MCF 10A (cell line): ENCODE measurements around the gene DLX2. TPM values are rescaled to one million over a fixed set of nuclear protein-coding genes. Genes with fewer than 3 reads are reported as not detected.
"Not testable (repeated sequence)": the region's sequence is repeated elsewhere in the genome, so short reads cannot be mapped to it uniquely, and the experiment has no call there.

Source experiments
- BruUV-seq: library from RNA; stranded (reverse); fragments of 400-500 nt; replicated peaks from 2 replicates; lab custom pipeline; 2021; lab: Mats Ljungman, UMichigan
- CTCF ChIA-PET: fragments of 300-600 bp; sonication (Branson Sonifier 250); formaldehyde crosslinking; extraction: SDS; loops from one replicate; lab custom pipeline; 2021; ENCODE audit warnings: antibody characterized with exemption, inconsistent platforms; lab: Yijun Ruan, JAX
- POLR2A ChIA-PET: fragments of 300-600, 350-650 bp; sonication (Branson Sonifier 250); formaldehyde crosslinking; extraction: SDS; loops from one replicate; lab custom pipeline; 2020; ENCODE audit warnings: antibody characterized with exemption, inconsistent platforms; lab: Yijun Ruan, JAX
- DNase-seq: peaks from one replicate; pipeline ENCODE4 v3.0.0-alpha.2; 2018; ENCODE audit not compliant: unreplicated experiment
- H3K27ac Mint-ChIP-seq: one replicate; pipeline ENCODE4 v1.8.0; 2022; ENCODE audit warnings: mild to moderate bottlenecking, low read depth, mixed read lengths; ENCODE audit not compliant: unreplicated experiment
- H3K27me3 Mint-ChIP-seq: one replicate; pipeline ENCODE4 v1.8.0; 2022; ENCODE audit warnings: mixed read lengths; ENCODE audit not compliant: insufficient read depth, unreplicated experiment
- H3K36me3 Mint-ChIP-seq: one replicate; pipeline ENCODE4 v1.8.0; 2022; ENCODE audit warnings: mild to moderate bottlenecking, moderate library complexity, mixed read lengths; ENCODE audit not compliant: insufficient read depth, unreplicated experiment
- H3K4me1 Mint-ChIP-seq: one replicate; pipeline ENCODE4 v1.8.0; 2022; ENCODE audit warnings: mixed read lengths; ENCODE audit not compliant: insufficient read depth, unreplicated experiment
- H3K4me3 Mint-ChIP-seq: one replicate; pipeline ENCODE4 v1.8.0; 2022; ENCODE audit warnings: mild to moderate bottlenecking, moderate library complexity, mixed read lengths; ENCODE audit not compliant: unreplicated experiment
- H3K9me3 Mint-ChIP-seq: one replicate; pipeline ENCODE4 v1.8.0; 2022; ENCODE audit warnings: mixed read lengths; ENCODE audit not compliant: unreplicated experiment
- intact Hi-C: fragments of 100-400 bp; cut with micrococcal nuclease; formaldehyde crosslinking; loops from 2 replicates; pipeline ENCODE4 v1.14.1; 2022
- total RNA-seq: library from RNA; stranded (reverse); gene quantifications from 2 replicates; pipeline ENCODE4 v1.2.3, GENCODE V29; 2022
- TF ChIP-seq, protein P1 (sequence below): fragments of 200-600 bp; IDR thresholded peaks from one replicate; pipeline ENCODE4 v1.8.0; 2022; ENCODE audit warnings: antibody characterized with exemption, mild to moderate bottlenecking; ENCODE audit not compliant: unreplicated experiment

The DLX2 gene
- total RNA-seq, 1 experiment from 2014 or later, result 1.1 TPM

DNA sequence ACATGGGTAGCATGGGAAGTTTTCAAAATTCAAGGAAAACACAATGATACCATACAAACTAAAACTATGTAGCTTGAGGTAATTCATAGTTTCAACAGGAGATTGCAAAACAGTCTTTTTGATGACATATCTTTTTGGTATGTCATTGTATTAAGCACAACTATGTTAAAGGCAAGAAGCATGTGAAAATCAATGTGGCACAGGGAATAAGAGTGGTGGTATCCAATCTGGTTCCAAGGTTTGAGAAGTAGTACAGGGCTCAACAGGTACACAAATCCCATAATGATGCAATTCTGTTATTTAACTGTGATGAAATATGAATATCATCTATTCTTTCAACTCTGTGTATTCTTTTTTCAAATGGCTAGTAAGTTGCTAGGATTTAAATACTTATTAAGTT is 16.4 kb upstream of the DLX2 start:
- TF ChIP-seq, protein P1, sequence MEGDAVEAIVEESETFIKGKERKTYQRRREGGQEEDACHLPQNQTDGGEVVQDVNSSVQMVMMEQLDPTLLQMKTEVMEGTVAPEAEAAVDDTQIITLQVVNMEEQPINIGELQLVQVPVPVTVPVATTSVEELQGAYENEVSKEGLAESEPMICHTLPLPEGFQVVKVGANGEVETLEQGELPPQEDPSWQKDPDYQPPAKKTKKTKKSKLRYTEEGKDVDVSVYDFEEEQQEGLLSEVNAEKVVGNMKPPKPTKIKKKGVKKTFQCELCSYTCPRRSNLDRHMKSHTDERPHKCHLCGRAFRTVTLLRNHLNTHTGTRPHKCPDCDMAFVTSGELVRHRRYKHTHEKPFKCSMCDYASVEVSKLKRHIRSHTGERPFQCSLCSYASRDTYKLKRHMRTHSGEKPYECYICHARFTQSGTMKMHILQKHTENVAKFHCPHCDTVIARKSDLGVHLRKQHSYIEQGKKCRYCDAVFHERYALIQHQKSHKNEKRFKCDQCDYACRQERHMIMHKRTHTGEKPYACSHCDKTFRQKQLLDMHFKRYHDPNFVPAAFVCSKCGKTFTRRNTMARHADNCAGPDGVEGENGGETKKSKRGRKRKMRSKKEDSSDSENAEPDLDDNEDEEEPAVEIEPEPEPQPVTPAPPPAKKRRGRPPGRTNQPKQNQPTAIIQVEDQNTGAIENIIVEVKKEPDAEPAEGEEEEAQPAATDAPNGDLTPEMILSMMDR, result no peak
- Mint-ChIP-seq H3K4me3 (no peak overlapping the region), H3K27me3 (no peaks in the 10 kb centered on the region), H3K27ac (peak overlapping the region; percentile 61), H3K9me3 (no peaks in the 10 kb centered on the region), H3K4me1 (peaks cover 20% of the 10 kb centered on the region), H3K36me3 (no peaks in the 10 kb centered on the region)
- peak; percentile 82 for DNase-seq
- ChIA-PET CTCF (interaction anchor here (1.0 kb wide), 1 partner anchor 8 kb away, joined by 3 read pairs; no protein-coding TSS in a partner anchor), POLR2A (interaction anchor here (0.6 to 3.6 kb wide), 5 partner anchors 8 to 81 kb away, joined by 3 to 20 read pairs (median 3); partner anchors contain the start of gene DLX2)
- no TSS peak for BruUV-seq
- intact Hi-C loops, result no loop called here

DNA sequence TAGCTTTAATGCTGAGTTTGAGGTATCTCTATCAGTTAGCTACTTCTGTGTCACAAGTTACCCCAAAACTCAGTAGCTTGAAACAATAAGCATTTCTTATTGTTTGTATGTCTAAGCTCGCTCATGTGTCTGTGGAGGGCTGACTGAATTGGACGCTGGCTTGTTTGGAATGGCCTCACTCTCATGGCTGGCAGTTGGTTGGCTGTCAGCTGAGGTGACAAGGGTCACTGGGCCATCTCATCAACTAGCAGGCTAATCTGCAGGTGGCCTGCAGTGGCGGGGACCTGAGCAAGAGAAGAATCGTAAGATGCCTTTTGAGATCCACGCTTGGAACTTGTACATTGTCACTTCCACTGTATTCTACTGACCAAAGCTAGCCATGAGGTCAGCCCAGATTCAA is 13.4 kb upstream of the DLX2 start:
- H3K36me3 Mint-ChIP-seq, result no peaks in the 10 kb centered on the region
- peaks cover 11% of the 10 kb centered on the region for H3K4me1 Mint-ChIP-seq
- no peak overlapping the region for H3K27ac Mint-ChIP-seq
- intact Hi-C loops, result no loop called here
- no peak overlapping the region for H3K4me3 Mint-ChIP-seq
- ChIA-PET CTCF (interaction anchor here (0.6 to 1.8 kb wide), 3 partner anchors 9 to 419 kb away, joined by 3 to 6 read pairs (median 5); no protein-coding TSS in a partner anchor), POLR2A (interaction anchor here (0.6 to 1.5 kb wide), 3 partner anchors 10 to 607 kb away, joined by 3 to 7 read pairs (median 3); partner anchors contain the start of gene DLX2)
- no peak for DNase-seq
- H3K27me3 Mint-ChIP-seq, result no peaks in the 10 kb centered on the region
- no TSS peak for BruUV-seq
- H3K9me3 Mint-ChIP-seq, result no peaks in the 10 kb centered on the region
- TF ChIP-seq, protein P1, result no peak

DNA sequence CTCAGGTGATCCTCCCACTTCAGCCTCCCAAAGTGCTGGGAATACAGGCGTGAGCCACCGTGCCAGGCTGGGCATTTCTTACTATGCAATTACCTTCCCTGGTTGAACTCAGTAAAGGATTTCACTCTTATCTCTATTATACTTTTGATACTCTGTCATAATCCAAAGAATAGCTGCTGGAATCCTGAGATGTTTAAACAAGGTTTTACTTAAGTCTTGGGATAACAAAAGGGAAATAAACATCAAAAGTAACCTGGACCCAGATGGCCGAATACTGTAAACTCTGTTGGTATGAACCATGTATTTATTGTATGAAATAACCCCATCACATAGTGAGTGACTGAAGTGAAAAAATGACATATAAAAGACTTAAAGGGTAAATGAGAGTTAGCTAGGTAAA is 11.9 kb upstream of the DLX2 start:
- ChIA-PET CTCF (interaction anchor here (0.6 to 2.0 kb wide), 6 partner anchors 10 to 308 kb away, joined by 3 to 7 read pairs (median 5); partner anchors contain the start of gene DLX2), POLR2A (interaction anchor here (0.7 to 1.2 kb wide), 2 partner anchors 15 to 359 kb away, joined by 3 read pairs; no protein-coding TSS in a partner anchor)
- TF ChIP-seq, protein P1, result no peak
- DNase-seq, result no peak
- intact Hi-C loops, result no loop called here
- H3K36me3 Mint-ChIP-seq, result no peaks in the 10 kb centered on the region
- BruUV-seq, result no TSS peak
- no peak overlapping the region for H3K27ac Mint-ChIP-seq
- no peaks in the 10 kb centered on the region for H3K9me3 Mint-ChIP-seq
- peaks cover 7% of the 10 kb centered on the region for H3K4me1 Mint-ChIP-seq
- H3K27me3 Mint-ChIP-seq, result no peaks in the 10 kb centered on the region
- no peak overlapping the region for H3K4me3 Mint-ChIP-seq

DNA sequence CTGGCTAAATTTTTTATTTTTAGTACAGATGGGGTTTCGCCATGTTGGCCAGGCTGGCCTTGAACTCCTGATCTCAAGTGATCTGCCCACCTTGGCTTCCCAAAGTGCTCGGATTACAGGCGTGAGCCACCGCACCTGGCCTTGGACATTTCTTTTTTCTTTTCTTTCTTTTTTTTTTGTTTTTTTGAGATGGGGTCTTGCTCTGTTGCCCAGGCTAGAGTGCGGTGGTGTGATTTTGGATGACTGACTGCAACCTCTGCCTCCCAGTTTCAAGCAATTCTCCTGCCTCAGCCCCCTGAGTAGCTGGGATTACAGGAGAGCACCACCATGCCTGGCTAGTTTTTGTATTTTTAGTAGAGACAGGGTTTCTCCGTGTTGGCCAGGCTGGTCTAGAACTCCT is 11.5 kb upstream of the DLX2 start:
- DNase-seq, H3K9me3 Mint-ChIP-seq, BruUV-seq, H3K27me3 Mint-ChIP-seq, H3K4me3 Mint-ChIP-seq, H3K4me1 Mint-ChIP-seq, H3K27ac Mint-ChIP-seq, intact Hi-C loops, H3K36me3 Mint-ChIP-seq: not testable (repeated sequence)
- ChIA-PET CTCF (interaction anchor here (0.6 to 2.0 kb wide), 7 partner anchors 10 to 541 kb away, joined by 3 to 7 read pairs (median 4); partner anchors contain the start of gene DLX2), POLR2A (interaction anchor here (0.6 to 0.7 kb wide), 3 partner anchors 11 to 360 kb away, joined by 3 to 4 read pairs (median 3); partner anchors contain the start of gene DLX2)
